Neuronal stem cell (in vitro differentiated cells): Measurements from ENCODE around the gene SBNO2.

Experiments used
- DNase-seq: peaks from one replicate; pipeline ENCODE4 v3.0.0-alpha.2; 2013; ENCODE audit warnings: low spot score
- H2AFZ ChIP-seq: one replicate; pipeline ENCODE4 v1.6.1; 2013; ENCODE audit warnings: mild to moderate bottlenecking, low read length, inconsistent platforms
- H2AK5ac ChIP-seq: 2 replicates; pipeline ENCODE4 v1.6.1; 2013; ENCODE audit warnings: low read depth, mild to moderate bottlenecking, inconsistent platforms, low read length, moderate library complexity, mixed read lengths
- H2BK120ac ChIP-seq: 2 replicates; pipeline ENCODE4 v1.6.1; 2013; ENCODE audit warnings: low read depth, mild to moderate bottlenecking, inconsistent platforms, low read length, moderate library complexity, mixed read lengths
- H2BK12ac ChIP-seq: one replicate; pipeline ENCODE4 v1.6.1; 2013; ENCODE audit warnings: low read length, inconsistent platforms
- H2BK15ac ChIP-seq: 2 replicates; pipeline ENCODE4 v1.6.1; 2013; ENCODE audit warnings: mild to moderate bottlenecking, low read length, inconsistent platforms, mixed read lengths
- H2BK5ac ChIP-seq: one replicate; pipeline ENCODE4 v1.6.1; 2013; ENCODE audit warnings: inconsistent platforms, mild to moderate bottlenecking, low read length, moderate library complexity
- H3K14ac ChIP-seq: one replicate; pipeline ENCODE4 v1.6.1; 2013; ENCODE audit warnings: low read length, inconsistent platforms
- H3K18ac ChIP-seq: 2 replicates; pipeline ENCODE4 v1.6.1; 2013; ENCODE audit warnings: low read length, inconsistent platforms
- H3K23ac ChIP-seq: 2 replicates; pipeline ENCODE4 v1.6.1; 2013; ENCODE audit warnings: low read depth, mild to moderate bottlenecking, mixed read lengths, low read length, inconsistent platforms; ENCODE audit not compliant: poor library complexity
- H3K27ac ChIP-seq: replicated peaks from 3 replicates; pipeline ENCODE4 v1.5.1; 2013; ENCODE audit warnings: low read length, inconsistent platforms
- H3K27me3 ChIP-seq, 3 experiments: 2 replicates each; pipeline ENCODE4 v1.6.1; 2013; ENCODE audit warnings: low read length in 3 of 3, mild to moderate bottlenecking in 2 of 3, inconsistent platforms in 1 of 3, low read depth in 1 of 3, mixed read lengths in 1 of 3, moderate library complexity in 1 of 3; ENCODE audit not compliant: control insufficient read depth in 3 of 3, insufficient read depth in 3 of 3
- H3K36me3 ChIP-seq, 2 donors: replicated peaks in 1 of 2; 2 replicates each; pipeline ENCODE4 v1.6.1; 2013; ENCODE audit warnings: low read length in 2 of 2; ENCODE audit not compliant: control insufficient read depth in 2 of 2, insufficient read depth in 2 of 2
- H3K4ac ChIP-seq: 2 replicates; pipeline ENCODE4 v1.6.1; 2013; ENCODE audit warnings: inconsistent platforms, mild to moderate bottlenecking, low read length, moderate library complexity
- H3K4me1 ChIP-seq, 2 donors: 1 replicate in 1 of 2; 2 replicates in 1 of 2; pipeline ENCODE4 v1.6.1; 2013; ENCODE audit warnings: low read length in 2 of 2, low read depth in 1 of 2; ENCODE audit not compliant: control insufficient read depth in 2 of 2, insufficient read depth in 1 of 2
- H3K4me2 ChIP-seq: one replicate; pipeline ENCODE4 v1.6.1; 2013; ENCODE audit warnings: mild to moderate bottlenecking, low read length, inconsistent platforms; ENCODE audit not compliant: insufficient read depth, poor library complexity, severe bottlenecking
- H3K4me3 ChIP-seq, 2 donors: 2 replicates each; pipeline ENCODE4 v1.5.1; 2013; ENCODE audit warnings: low read length in 2 of 2, mild to moderate bottlenecking in 2 of 2, inconsistent platforms in 1 of 2, moderate library complexity in 1 of 2
- H3K79me1 ChIP-seq: one replicate; pipeline ENCODE4 v1.6.1; 2013; ENCODE audit warnings: low read depth, mild to moderate bottlenecking, inconsistent platforms, low read length, moderate library complexity
- H3K9ac ChIP-seq: one replicate; pipeline ENCODE4 v1.6.1; 2013; ENCODE audit warnings: mild to moderate bottlenecking, low read depth, low read length, inconsistent platforms; ENCODE audit not compliant: poor library complexity
- H3K9me3 ChIP-seq, 2 donors: replicated peaks in 1 of 2; 2 replicates each; pipeline versions ENCODE3 to v1.6.1; 2013; ENCODE audit warnings: low read length in 2 of 2, mild to moderate bottlenecking in 2 of 2, inconsistent platforms in 1 of 2, low read depth in 1 of 2, mixed read lengths in 1 of 2, moderate library complexity in 1 of 2; ENCODE audit not compliant: control insufficient read depth in 2 of 2, insufficient read depth in 1 of 2
- H4K8ac ChIP-seq: one replicate; pipeline ENCODE4 v1.6.1; 2013; ENCODE audit warnings: low read depth, mild to moderate bottlenecking, inconsistent platforms, low read length, moderate library complexity
- H4K91ac ChIP-seq: one replicate; pipeline ENCODE4 v1.6.1; 2013; ENCODE audit warnings: low read length, low read depth, mild to moderate bottlenecking, inconsistent platforms; ENCODE audit not compliant: poor library complexity
- WGBS, 2 donors: extraction: QIAGEN DNeasy Blood & Tissue Kit; methylation state at CpG; one replicate each; pipeline ENCODE4 v1.1.7; 2013; ENCODE audit warnings: missing lambda C conversion rate in 2 of 2, mixed read lengths in 1 of 2; ENCODE audit not compliant: insufficient read length in 2 of 2, insufficient replicate concordance in 1 of 2; ENCODE audit errors: extremely low coverage in 2 of 2; 5-methylcytosine and 5-hydroxymethylcytosine counted together

SBNO2 gene

DNA sequence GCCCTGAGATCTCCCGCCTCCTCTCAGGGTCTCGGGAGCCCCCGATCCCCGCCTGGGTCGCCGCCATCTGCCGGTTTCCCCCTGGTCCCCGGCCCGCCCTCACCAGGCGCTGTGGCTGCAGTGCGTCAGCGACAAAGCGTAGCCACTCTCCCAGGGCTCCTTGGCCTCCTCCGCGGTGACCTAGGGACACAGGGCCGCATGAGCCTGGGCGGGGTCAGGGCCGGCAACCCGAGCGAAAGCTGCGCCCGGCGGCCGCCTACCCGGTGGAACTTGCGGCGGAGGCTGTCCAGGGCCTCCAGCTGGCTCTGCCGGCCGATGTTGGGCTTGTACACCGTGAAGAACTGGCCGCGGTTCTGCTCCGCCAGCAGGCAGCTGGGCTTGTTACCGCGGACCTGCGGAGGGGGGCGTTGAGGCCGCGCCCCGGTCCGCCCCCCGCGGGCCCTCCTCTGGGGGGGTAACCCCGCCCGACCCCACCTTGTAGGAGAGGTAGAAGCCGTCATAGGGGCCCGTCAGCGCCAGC is 65.0 kb downstream of the SBNO2 start:
- Histone ChIP-seq H3K4me1 (peaks cover 12 to 15% of the 10 kb centered on the region in 2 donors), H3K79me1 (peaks cover 21% of the 10 kb centered on the region), H3K18ac (peak overlapping the region; percentile 17), H4K91ac (no peak overlapping the region), H3K27me3 (no peaks in the 10 kb centered on the region), H2AK5ac (no peak overlapping the region), H3K27ac (no peak overlapping the region), H2BK12ac (no peak overlapping the region), H2BK120ac (no peak overlapping the region), H2BK5ac (no peak overlapping the region), H3K14ac (no peak overlapping the region), H4K8ac (no peak overlapping the region), H3K23ac (peak overlapping the region; percentile 43), H2BK15ac (no peak overlapping the region), H3K4me3 (no peak overlapping the region), H3K4ac (no peak overlapping the region), H2AFZ (no peak overlapping the region), H3K9me3 (no peaks in the 10 kb centered on the region), H3K9ac (no peak overlapping the region), H3K36me3 (peaks cover 21 to 57% of the 10 kb centered on the region in 2 donors), H3K4me2 (no peak overlapping the region)
- DNase-seq: no peak
- WGBS, 2 donors: no CpG with 5 or more reads among the region's 48 CpGs

DNA sequence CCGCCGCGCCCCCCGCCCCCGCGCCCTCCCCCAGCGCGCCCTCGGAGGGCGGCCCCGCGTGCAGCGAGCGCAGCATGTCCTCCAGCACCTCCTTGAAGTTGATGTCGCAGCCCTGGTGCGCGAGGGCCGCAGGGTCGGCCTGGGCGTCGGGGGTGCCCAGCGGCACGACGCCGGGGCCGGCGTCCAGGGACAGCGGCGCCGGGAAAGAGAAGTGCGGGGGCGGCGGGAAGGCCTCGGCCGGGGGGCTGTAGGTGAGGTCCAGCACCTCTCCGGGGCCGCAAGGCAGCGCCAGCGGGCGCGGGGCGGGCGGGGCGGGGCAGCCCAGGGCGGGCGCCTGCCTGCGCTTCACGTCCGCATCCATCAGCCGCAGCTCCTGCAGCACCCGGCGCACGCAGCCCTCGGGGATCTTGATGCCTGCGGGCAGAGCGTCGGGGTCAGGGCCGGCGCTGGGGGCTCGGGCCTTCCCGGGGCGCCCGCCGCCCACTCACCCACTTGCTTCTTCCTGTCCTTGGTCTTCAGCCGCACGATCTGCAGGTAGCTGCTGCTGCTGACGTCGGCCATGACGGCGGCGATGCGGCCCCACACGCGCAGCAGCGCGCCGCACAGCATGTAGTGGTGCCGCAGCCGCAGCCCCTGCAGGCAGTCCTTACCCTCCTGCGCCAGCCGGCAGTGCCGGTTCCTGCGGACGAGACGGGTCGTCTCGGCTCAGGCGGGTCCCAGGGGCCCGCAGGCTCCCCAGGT is 65.6 kb downstream of the SBNO2 start:
- WGBS, 2 donors: no CpG with 5 or more reads among the region's 89 CpGs
- no peak overlapping the region for H3K27ac ChIP-seq

DNA sequence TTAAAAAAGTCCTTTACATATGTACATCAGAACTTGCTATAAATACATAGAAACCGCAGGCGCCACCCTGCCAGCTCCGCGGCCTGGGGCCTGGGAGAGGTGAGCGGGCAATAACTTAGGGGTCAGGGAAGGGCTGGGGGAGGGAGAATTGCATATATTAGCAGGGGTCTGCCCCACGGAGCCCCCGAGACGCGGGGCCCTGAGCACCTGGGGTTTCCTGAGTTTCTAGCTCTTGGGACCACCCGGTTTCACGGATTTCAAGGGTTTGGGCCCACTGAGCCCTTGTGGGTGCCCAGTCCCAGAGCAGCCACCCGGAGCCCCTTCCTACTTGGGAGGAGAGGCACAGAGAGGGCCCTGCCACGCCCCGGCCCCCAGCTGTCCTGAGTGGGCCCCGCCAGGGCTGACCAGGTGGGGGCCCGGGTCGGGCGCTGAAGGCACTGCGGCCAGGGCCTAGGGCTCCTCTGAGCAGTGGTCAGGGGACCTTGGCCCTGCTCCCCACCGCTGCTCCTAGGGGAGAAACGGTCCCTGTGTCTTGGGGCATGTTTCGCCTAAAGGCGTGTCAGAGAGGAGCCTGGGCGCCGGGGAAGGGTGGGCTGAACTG is 66.3 kb downstream of the SBNO2 start:
- no peaks in the 10 kb centered on the region for H3K27me3 ChIP-seq
- peaks cover 20 to 47% of the 10 kb centered on the region in 2 donors for H3K36me3 ChIP-seq
- H4K91ac ChIP-seq: no peak overlapping the region
- H3K4me2 ChIP-seq: no peak overlapping the region
- H3K4me1 ChIP-seq: peaks cover 9 to 11% of the 10 kb centered on the region in 2 donors
- H3K4ac ChIP-seq: no peak overlapping the region
- H2AK5ac ChIP-seq: no peak overlapping the region
- H2BK15ac ChIP-seq: no peak overlapping the region
- no peak overlapping the region for H3K14ac ChIP-seq
- no peak overlapping the region for H3K4me3 ChIP-seq
- H3K23ac ChIP-seq: no peak overlapping the region
- no peak overlapping the region for H2BK12ac ChIP-seq
- H3K79me1 ChIP-seq: peaks cover 18% of the 10 kb centered on the region
- no peak overlapping the region for H3K9ac ChIP-seq
- H2BK120ac ChIP-seq: no peak overlapping the region
- H2AFZ ChIP-seq: no peak overlapping the region
- no peak overlapping the region for H3K18ac ChIP-seq
- no peak overlapping the region for H3K27ac ChIP-seq
- DNase-seq: no peak
- H2BK5ac ChIP-seq: no peak overlapping the region
- WGBS, 2 donors: no CpG with 5 or more reads among the region's 25 CpGs
- no peak overlapping the region for H4K8ac ChIP-seq
- no peaks in the 10 kb centered on the region for H3K9me3 ChIP-seq

More for the DNA sequence above, 65.6 kb downstream of the SBNO2 start:
- Histone ChIP-seq H3K14ac (no peak overlapping the region), H2BK120ac (no peak overlapping the region), H3K4me1 (peaks cover 10% of the 10 kb centered on the region in 2 donors), H3K27me3 (no peaks in the 10 kb centered on the region), H3K4me2 (no peak overlapping the region), H2BK5ac (no peak overlapping the region), H2AK5ac (no peak overlapping the region), H2BK12ac (peak overlapping the region; percentile 58), H3K23ac (no peak overlapping the region), H3K79me1 (peaks cover 21% of the 10 kb centered on the region), H3K36me3 (peaks cover 20 to 51% of the 10 kb centered on the region in 2 donors), H3K4ac (no peak overlapping the region), H3K4me3 (no peak overlapping the region), H2BK15ac (no peak overlapping the region), H3K9ac (no peak overlapping the region), H4K91ac (no peak overlapping the region), H2AFZ (no peak overlapping the region), H3K18ac (no peak overlapping the region), H4K8ac (no peak overlapping the region), H3K9me3 (no peaks in the 10 kb centered on the region)
- DNase-seq: no peak
